Uterus (tissue), 2 donors: ENCODE results near the gene R3HDML.

Experiments
- POLR2A ChIP-seq, 2 donors: fragments of 450-650 bp; IDR thresholded peaks; one replicate each; pipeline ENCODE4 v1.6.1; 2016; ENCODE audit warnings: antibody characterized with exemption in 2 of 2, mild to moderate bottlenecking in 1 of 2, moderate library complexity in 1 of 2
- TF ChIP-seq, protein P1 (sequence below), 4 experiments: fragments of 200-600 bp in 2 of 4; fragments of 450-650 bp in 2 of 4; sonication (generic) in 2 of 4; IDR thresholded peaks; one replicate each; pipeline ENCODE4 v1.5.1; 2016 to 2019; ENCODE audit warnings: antibody characterized with exemption in 4 of 4, mild to moderate bottlenecking in 2 of 4, moderate library complexity in 1 of 4

DNA sequence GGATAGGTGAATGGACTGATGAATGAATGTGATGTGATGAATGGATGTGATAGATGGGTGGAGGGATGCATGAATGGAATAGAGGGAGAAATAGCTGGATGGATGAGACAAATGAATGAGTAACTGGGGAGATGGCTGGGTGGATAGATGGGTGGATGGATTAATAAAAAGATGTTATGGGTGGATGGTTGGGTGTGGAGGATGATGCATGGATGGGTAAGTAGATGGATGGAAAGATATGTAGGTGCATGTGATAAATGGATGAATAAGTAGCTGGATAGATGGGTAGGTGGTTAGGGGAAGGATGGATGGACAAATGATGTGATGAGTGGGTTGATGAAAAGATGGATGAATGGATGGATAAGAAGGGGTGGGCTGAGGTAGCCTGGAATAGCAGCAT lies 23.4 kb downstream of the R3HDML start:
- no peak for TF ChIP-seq POLR2A (IDR thresholded peaks at IDR 0.05)
- TF ChIP-seq, protein P1, sequence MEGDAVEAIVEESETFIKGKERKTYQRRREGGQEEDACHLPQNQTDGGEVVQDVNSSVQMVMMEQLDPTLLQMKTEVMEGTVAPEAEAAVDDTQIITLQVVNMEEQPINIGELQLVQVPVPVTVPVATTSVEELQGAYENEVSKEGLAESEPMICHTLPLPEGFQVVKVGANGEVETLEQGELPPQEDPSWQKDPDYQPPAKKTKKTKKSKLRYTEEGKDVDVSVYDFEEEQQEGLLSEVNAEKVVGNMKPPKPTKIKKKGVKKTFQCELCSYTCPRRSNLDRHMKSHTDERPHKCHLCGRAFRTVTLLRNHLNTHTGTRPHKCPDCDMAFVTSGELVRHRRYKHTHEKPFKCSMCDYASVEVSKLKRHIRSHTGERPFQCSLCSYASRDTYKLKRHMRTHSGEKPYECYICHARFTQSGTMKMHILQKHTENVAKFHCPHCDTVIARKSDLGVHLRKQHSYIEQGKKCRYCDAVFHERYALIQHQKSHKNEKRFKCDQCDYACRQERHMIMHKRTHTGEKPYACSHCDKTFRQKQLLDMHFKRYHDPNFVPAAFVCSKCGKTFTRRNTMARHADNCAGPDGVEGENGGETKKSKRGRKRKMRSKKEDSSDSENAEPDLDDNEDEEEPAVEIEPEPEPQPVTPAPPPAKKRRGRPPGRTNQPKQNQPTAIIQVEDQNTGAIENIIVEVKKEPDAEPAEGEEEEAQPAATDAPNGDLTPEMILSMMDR (IDR thresholded peaks at IDR 0.05): no peak
